ENCODE measurements around the gene GLI3.

The GLI3 gene

GRCh38 chr7:41981046-41982040, 255.7 kb downstream of the GLI3 start:
- no peak overlapping the region for H2AFZ ChIP-seq (ENCODE audit: low read depth, low read length)
- H3K4me1 ChIP-seq (ENCODE audit: insufficient read depth, low read length), result peaks cover 6% of the 10 kb centered on the region
- no peak overlapping the region for H3K4me3 ChIP-seq (ENCODE audit: low read length)
- H3K27me3 ChIP-seq (ENCODE audit: insufficient read depth, low read length), result no peaks in the 10 kb centered on the region
- H3K36me3 ChIP-seq (ENCODE audit: insufficient read depth, low read length), result peaks cover 52% of the 10 kb centered on the region
- no peaks in the 10 kb centered on the region for H3K9me3 ChIP-seq (ENCODE audit: low read length)

- no peak overlapping the region for H3K4me3 ChIP-seq (ENCODE audit: low read length)
- H2AFZ ChIP-seq (ENCODE audit: low read depth, low read length), result no peak overlapping the region
- peaks cover 62% of the 10 kb centered on the region for H3K36me3 ChIP-seq (ENCODE audit: insufficient read depth, low read length)
- no peaks in the 10 kb centered on the region for H3K27me3 ChIP-seq (ENCODE audit: insufficient read depth, low read length)
- no peaks in the 10 kb centered on the region for H3K9me3 ChIP-seq (ENCODE audit: low read length)
- H3K4me1 ChIP-seq (ENCODE audit: insufficient read depth, low read length), result peaks cover 6% of the 10 kb centered on the region
Observed at GRCh38 chr7:41979834-41980307, 257.1 kb downstream of the GLI3 start.

DNA sequence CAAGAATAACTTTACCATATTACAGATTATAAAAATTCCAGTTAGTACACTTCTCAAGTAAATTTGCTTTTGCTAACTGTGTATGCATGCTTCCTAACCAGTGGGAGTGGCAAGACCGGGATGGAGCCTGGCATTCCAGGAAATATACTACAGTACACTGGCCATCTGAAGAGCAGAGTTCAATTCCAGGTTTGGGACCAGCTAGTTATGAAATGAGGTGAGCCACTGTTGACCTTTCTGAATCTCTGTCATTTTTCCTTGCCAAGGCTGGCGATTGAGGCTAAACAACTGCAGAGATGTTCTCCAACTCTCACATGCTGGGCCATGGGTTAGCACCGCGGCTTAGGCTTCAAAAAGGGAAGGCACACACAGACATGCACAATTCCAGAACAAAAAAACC, 258.2 kb downstream of the GLI3 start:
- no peaks in the 10 kb centered on the region for H3K9me3 ChIP-seq (ENCODE audit: low read length)
- H2AFZ ChIP-seq (ENCODE audit: low read depth, low read length), result no peak overlapping the region
- H3K4me1 ChIP-seq (ENCODE audit: insufficient read depth, low read length), result peaks cover 6% of the 10 kb centered on the region
- no peaks in the 10 kb centered on the region for H3K27me3 ChIP-seq (ENCODE audit: insufficient read depth, low read length)
- peaks cover 67% of the 10 kb centered on the region for H3K36me3 ChIP-seq (ENCODE audit: insufficient read depth, low read length)
- no peak overlapping the region for H3K4me3 ChIP-seq (ENCODE audit: low read length)

- Histone ChIP-seq H3K27me3 (ENCODE audit: insufficient read depth, low read length) (no peaks in the 10 kb centered on the region), H3K9me3 (ENCODE audit: low read length) (no peaks in the 10 kb centered on the region), H3K4me3 (ENCODE audit: low read length) (no peak overlapping the region), H2AFZ (ENCODE audit: low read depth, low read length) (no peak overlapping the region), H3K4me1 (ENCODE audit: insufficient read depth, low read length) (peaks cover 6% of the 10 kb centered on the region), H3K36me3 (ENCODE audit: insufficient read depth, low read length) (peaks cover 70% of the 10 kb centered on the region)
Observed at GRCh38 chr7:41977661-41978060, 259.3 kb downstream of the GLI3 start.

- Histone ChIP-seq H3K4me1 (ENCODE audit: insufficient read depth, low read length) (peaks cover 6% of the 10 kb centered on the region), H3K36me3 (ENCODE audit: insufficient read depth, low read length) (peaks cover 72% of the 10 kb centered on the region), H3K4me3 (ENCODE audit: low read length) (no peak overlapping the region), H3K9me3 (ENCODE audit: low read length) (no peaks in the 10 kb centered on the region), H2AFZ (ENCODE audit: low read depth, low read length) (no peak overlapping the region), H3K27me3 (ENCODE audit: insufficient read depth, low read length) (no peaks in the 10 kb centered on the region)
Observed at GRCh38 chr7:41977151-41977651, 259.8 kb downstream of the GLI3 start.

GRCh38 chr7:41976411-41976810, 260.6 kb downstream of the GLI3 start:
- Histone ChIP-seq H3K27me3 (ENCODE audit: insufficient read depth, low read length) (no peaks in the 10 kb centered on the region), H3K36me3 (ENCODE audit: insufficient read depth, low read length) (peaks cover 80% of the 10 kb centered on the region), H2AFZ (ENCODE audit: low read depth, low read length) (no peak overlapping the region), H3K4me1 (ENCODE audit: insufficient read depth, low read length) (peaks cover 6% of the 10 kb centered on the region), H3K4me3 (ENCODE audit: low read length) (no peak overlapping the region), H3K9me3 (ENCODE audit: low read length) (no peaks in the 10 kb centered on the region)

- Histone ChIP-seq H3K27me3 (ENCODE audit: insufficient read depth, low read length) (no peaks in the 10 kb centered on the region), H3K36me3 (ENCODE audit: insufficient read depth, low read length) (peaks cover 81% of the 10 kb centered on the region), H3K4me3 (ENCODE audit: low read length) (no peak overlapping the region), H3K9me3 (ENCODE audit: low read length) (no peaks in the 10 kb centered on the region), H2AFZ (ENCODE audit: low read depth, low read length) (no peak overlapping the region), H3K4me1 (ENCODE audit: insufficient read depth, low read length) (peaks cover 6% of the 10 kb centered on the region)
Observed at GRCh38 chr7:41975849-41976248, 261.2 kb downstream of the GLI3 start.

- Histone ChIP-seq H3K4me1 (ENCODE audit: insufficient read depth, low read length) (peaks cover 6% of the 10 kb centered on the region), H3K36me3 (ENCODE audit: insufficient read depth, low read length) (peaks cover 83% of the 10 kb centered on the region), H3K9me3 (ENCODE audit: low read length) (no peaks in the 10 kb centered on the region), H3K27me3 (ENCODE audit: insufficient read depth, low read length) (no peaks in the 10 kb centered on the region), H2AFZ (ENCODE audit: low read depth, low read length) (no peak overlapping the region), H3K4me3 (ENCODE audit: low read length) (no peak overlapping the region)
Observed at GRCh38 chr7:41974870-41975557, 262.0 kb downstream of the GLI3 start.

GRCh38 chr7:41973202-41973730, 263.7 kb downstream of the GLI3 start:
- Histone ChIP-seq H3K4me1 (ENCODE audit: insufficient read depth, low read length) (peaks cover 6% of the 10 kb centered on the region), H3K9me3 (ENCODE audit: low read length) (no peaks in the 10 kb centered on the region), H2AFZ (ENCODE audit: low read depth, low read length) (no peak overlapping the region), H3K27me3 (ENCODE audit: insufficient read depth, low read length) (no peaks in the 10 kb centered on the region), H3K36me3 (ENCODE audit: insufficient read depth, low read length) (peaks cover 86% of the 10 kb centered on the region), H3K4me3 (ENCODE audit: low read length) (no peak overlapping the region)

DNA sequence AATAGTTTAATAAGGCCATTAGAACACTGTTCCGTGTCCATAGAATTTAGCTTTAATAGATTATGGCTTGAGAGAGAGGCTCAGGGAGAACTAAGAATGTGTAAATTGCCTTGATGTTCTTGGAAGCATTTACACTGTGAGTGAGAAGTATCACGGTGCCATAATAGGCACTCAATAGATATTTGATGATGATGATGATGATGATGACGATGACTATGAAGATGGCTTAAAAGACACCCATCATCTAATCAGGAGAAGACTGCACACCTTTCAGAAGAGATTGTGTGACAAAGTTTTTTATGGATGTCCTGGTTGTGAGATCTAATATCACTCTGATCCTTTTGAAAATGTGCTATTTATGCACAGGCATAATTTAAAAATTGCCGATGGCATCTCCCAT, 264.2 kb downstream of the GLI3 start:
- no peak overlapping the region for H3K4me3 ChIP-seq (ENCODE audit: low read length)
- peaks cover 87% of the 10 kb centered on the region for H3K36me3 ChIP-seq (ENCODE audit: insufficient read depth, low read length)
- H3K4me1 ChIP-seq (ENCODE audit: insufficient read depth, low read length), result peaks cover 5% of the 10 kb centered on the region
- H3K9me3 ChIP-seq (ENCODE audit: low read length), result no peaks in the 10 kb centered on the region
- no peak overlapping the region for H2AFZ ChIP-seq (ENCODE audit: low read depth, low read length)
- H3K27me3 ChIP-seq (ENCODE audit: insufficient read depth, low read length), result no peaks in the 10 kb centered on the region

GRCh38 chr7:41972270-41972669, 264.7 kb downstream of the GLI3 start:
- peaks cover 1% of the 10 kb centered on the region for H3K4me1 ChIP-seq (ENCODE audit: insufficient read depth, low read length)
- peaks cover 88% of the 10 kb centered on the region for H3K36me3 ChIP-seq (ENCODE audit: insufficient read depth, low read length)
- H3K27me3 ChIP-seq (ENCODE audit: insufficient read depth, low read length), result no peaks in the 10 kb centered on the region
- H3K4me3 ChIP-seq (ENCODE audit: low read length), result no peak overlapping the region
- no peaks in the 10 kb centered on the region for H3K9me3 ChIP-seq (ENCODE audit: low read length)
- no peak overlapping the region for H2AFZ ChIP-seq (ENCODE audit: low read depth, low read length)

DNA sequence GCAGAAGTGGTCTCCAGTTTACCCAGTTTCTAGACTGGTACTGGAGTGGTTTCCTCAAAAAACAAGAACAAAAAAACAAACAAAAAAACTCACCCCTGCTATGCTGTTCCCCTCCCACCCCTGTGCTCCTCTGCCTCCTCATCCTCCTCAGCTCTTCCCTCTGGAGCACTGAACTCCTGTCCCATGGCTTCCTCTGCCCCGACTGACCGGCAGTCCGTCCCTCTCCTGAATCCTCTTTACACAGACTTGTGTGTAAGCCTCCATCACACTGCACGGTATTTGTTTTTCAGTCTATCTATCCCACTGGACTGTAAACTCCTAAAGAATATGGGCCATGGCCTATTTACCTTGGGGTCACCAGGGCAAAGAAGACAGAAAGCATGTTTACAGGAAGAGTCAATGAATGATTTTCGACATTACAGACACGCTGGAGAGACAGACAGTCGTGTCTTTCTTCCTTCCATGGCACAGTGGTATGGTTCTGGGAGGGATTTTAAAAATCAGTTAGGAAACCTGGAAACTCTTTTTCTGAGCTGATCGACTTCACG, 265.3 kb downstream of the GLI3 start:
- Histone ChIP-seq H3K4me1 (ENCODE audit: insufficient read depth, low read length) (no peaks in the 10 kb centered on the region), H3K36me3 (ENCODE audit: insufficient read depth, low read length) (peaks cover 88% of the 10 kb centered on the region), H3K9me3 (ENCODE audit: low read length) (no peaks in the 10 kb centered on the region), H3K27me3 (ENCODE audit: insufficient read depth, low read length) (no peaks in the 10 kb centered on the region), H2AFZ (ENCODE audit: low read depth, low read length) (no peak overlapping the region), H3K4me3 (ENCODE audit: low read length) (no peak overlapping the region)

GRCh38 chr7:41970941-41971340, 266.1 kb downstream of the GLI3 start:
- Histone ChIP-seq H3K36me3 (ENCODE audit: insufficient read depth, low read length) (peaks cover 89% of the 10 kb centered on the region), H3K4me1 (ENCODE audit: insufficient read depth, low read length) (no peaks in the 10 kb centered on the region), H3K4me3 (ENCODE audit: low read length) (no peak overlapping the region), H3K9me3 (ENCODE audit: low read length) (peaks cover 2% of the 10 kb centered on the region), H3K27me3 (ENCODE audit: insufficient read depth, low read length) (no peaks in the 10 kb centered on the region), H2AFZ (ENCODE audit: low read depth, low read length) (no peak overlapping the region)

Data from neuron (in vitro differentiated cells).